HepG2 (cell line): ENCODE data around the gene CCDC57. TPM values are rescaled to one million over a fixed set of nuclear protein-coding genes. Genes with fewer than 3 reads are reported as not detected.

ENCODE experiments used
- ATAC-seq: fragments of 200-7000 bp; cut with Tn5 transposase; 3 replicates; pipeline ENCODE4 v1.9.1; 2020; ENCODE audit warnings: mild to moderate bottlenecking, moderate library complexity
- BruUV-seq: library from RNA; stranded (reverse); fragments of 400-500 nt; replicated peaks from 2 replicates; lab custom pipeline; 2021; lab: Mats Ljungman, UMichigan
- CTCF ChIA-PET: fragments of 300-600 bp; formaldehyde crosslinking; extraction: SDS; loops from one replicate; lab custom pipeline; 2021; ENCODE audit warnings: low total read pairs, inconsistent platforms, low intra/inter-chr PET ratio; lab: Yijun Ruan, JAX
- POLR2A ChIA-PET: fragments of 350-600 bp; sonication (Branson Sonifier 250); formaldehyde crosslinking; loops from one replicate; lab custom pipeline; 2020; ENCODE audit warnings: antibody characterized with exemption, inconsistent platforms; lab: Yijun Ruan, JAX
- DNase-seq: peaks from one replicate; pipeline ENCODE4 v3.0.0-alpha.2; 2015; ENCODE audit warnings: low spot score
- FAIRE-seq: peaks from 3 replicates; lab custom pipeline; 2011; peaks lifted over from hg19 to GRCh38; lab: Jason Lieb, UNC
- H2AFZ ChIP-seq: one replicate; pipeline ENCODE4 v1.6.1; 2011; ENCODE audit warnings: low read length, inconsistent platforms
- H3K27ac ChIP-seq: fragments of 300-600 bp; 3 replicates; pipeline ENCODE4 v1.8.0; 2011; ENCODE audit warnings: mixed run types, mild to moderate bottlenecking, mixed read lengths, low read length, inconsistent platforms; ENCODE audit not compliant: insufficient read depth; ENCODE audit errors: extremely low read length
- H3K27me3 ChIP-seq, 2 experiments: fragments of 200-600 bp in 1 of 2; 2 replicates in 1 of 2; 3 replicates in 1 of 2; pipeline versions ENCODE4 v1.6.0 to v1.8.0; 2011; ENCODE audit warnings: low read length in 2 of 2, mild to moderate bottlenecking in 2 of 2, moderate library complexity in 2 of 2, inconsistent platforms in 1 of 2; ENCODE audit not compliant: insufficient read depth in 2 of 2, control insufficient read depth in 1 of 2
- H3K36me3 ChIP-seq, 2 experiments: fragments of 200-600 bp in 1 of 2; replicated peaks in 1 of 2; 2 replicates in 1 of 2; 3 replicates in 1 of 2; pipeline versions ENCODE4 v1.5.1 to v1.8.0; 2011; ENCODE audit warnings: low read length in 2 of 2, inconsistent platforms in 1 of 2; ENCODE audit not compliant: insufficient read depth in 2 of 2, control insufficient read depth in 1 of 2
- H3K4me1 ChIP-seq: 2 replicates; pipeline ENCODE4 v1.5.1; 2012; ENCODE audit warnings: low read length, inconsistent platforms; ENCODE audit not compliant: insufficient read depth
- H3K4me2 ChIP-seq: 2 replicates; pipeline ENCODE4 v1.6.0; 2011; ENCODE audit warnings: low read depth, low read length, inconsistent platforms
- H3K4me3 ChIP-seq, 3 experiments: fragments of 200-600 bp in 1 of 3; sonication (generic), shearing (Covaris generic) in 1 of 3; replicated peaks in 1 of 3; 2 replicates each; pipeline ENCODE4 v1.5.1; 2011 to 2016; ENCODE audit warnings: low read length in 3 of 3, inconsistent platforms in 2 of 3, low read depth in 2 of 3, mild to moderate bottlenecking in 2 of 3, control low read depth in 1 of 3, mixed read lengths in 1 of 3; ENCODE audit not compliant: insufficient read depth in 1 of 3
- H3K79me2 ChIP-seq: one replicate; pipeline ENCODE4 v1.6.1; 2011; ENCODE audit warnings: low read length, inconsistent platforms; ENCODE audit not compliant: insufficient read depth
- H3K9ac ChIP-seq: 2 replicates; pipeline ENCODE4 v1.6.0; 2011; ENCODE audit warnings: mild to moderate bottlenecking, low read depth, low read length, inconsistent platforms; ENCODE audit not compliant: insufficient read depth
- H3K9me3 ChIP-seq: 2 replicates; pipeline ENCODE4 v1.5.1; 2012; ENCODE audit warnings: mild to moderate bottlenecking, low read length
- H4K20me1 ChIP-seq: 2 replicates; pipeline ENCODE4 v1.6.0; 2011; ENCODE audit warnings: inconsistent platforms, mild to moderate bottlenecking, low read length, moderate library complexity; ENCODE audit not compliant: insufficient read depth
- AKAP8 ChIP-seq: sonication (generic); formaldehyde crosslinking; IDR thresholded peaks from 2 replicates; pipeline ENCODE4 v1.5.1; 2020; ENCODE audit warnings: mild to moderate bottlenecking, missing genetic modification reagents
- E2F5 ChIP-seq: sonication (generic); formaldehyde crosslinking; conservative IDR thresholded peaks from 2 replicates; pipeline ENCODE4 v1.4.0; 2020; ENCODE audit warnings: missing genetic modification reagents
- HOMEZ ChIP-seq: IDR thresholded peaks from 2 replicates; pipeline ENCODE4 v1.6.1; 2016; ENCODE audit warnings: low read depth
- NR1H2 ChIP-seq: sonication (generic); formaldehyde crosslinking; IDR thresholded peaks from 2 replicates; pipeline ENCODE4 v1.8.1; 2022; ENCODE audit warnings: low read depth, missing genetic modification reagents, borderline replicate concordance
- PCBP1 ChIP-seq: fragments of 200-400 bp; formaldehyde crosslinking; IDR thresholded peaks from 2 replicates; pipeline ENCODE4 v1.6.1; 2017; ENCODE audit warnings: mild to moderate bottlenecking, low read depth, low read length, borderline replicate concordance
- PHF20 ChIP-seq: sonication (generic); formaldehyde crosslinking; IDR thresholded peaks from 2 replicates; pipeline ENCODE4 v1.5.0; 2020; ENCODE audit warnings: mild to moderate bottlenecking, missing genetic modification reagents
- ZFX ChIP-seq: sonication (generic); formaldehyde crosslinking; IDR thresholded peaks from 2 replicates; pipeline ENCODE4 v1.4.0; 2020; ENCODE audit warnings: mild to moderate bottlenecking, low read depth, missing genetic modification reagents, moderate library complexity
- ZNF557 ChIP-seq: sonication (generic); formaldehyde crosslinking; IDR thresholded peaks from 2 replicates; pipeline ENCODE4 v1.4.0; 2020; ENCODE audit warnings: missing genetic modification reagents
- WGBS: methylation state at CpG from one replicate; pipeline ENCODE4 v1.1.6; 2017; ENCODE audit warnings: low lambda C conversion rate; 5-methylcytosine and 5-hydroxymethylcytosine counted together
- in situ Hi-C: cut with HindIII; loops from 2 replicates; pipeline ENCODE4 v1.10.0; 2017; ENCODE audit warnings: low pct_unique_long_range_greater_than_20kb; ENCODE audit not compliant: extremely low pct_ligation_motif_present
- intact Hi-C: fragments of 100-400 bp; cut with micrococcal nuclease; formaldehyde crosslinking; loops from one replicate; pipeline ENCODE4 v1.10.0; 2022; ENCODE audit not compliant: unreplicated experiment
- polyA plus RNA-seq, 8 experiments: library from polyadenylated mRNA; depleted of rRNA in 3 of 8; stranded (reverse) in 7 of 8; unstranded in 1 of 8; fragments of >200 nt; fragmentation: Illumina TruSeq in 4 of 8; extraction: Trizol in 4 of 8; gene quantifications; 2 replicates each; pipeline versions ENCODE4 v1.2.1 to v1.2.3, GENCODE V29; 2011 to 2016; ENCODE audit warnings: low read depth in 4 of 8, missing spikeins in 1 of 8, mixed read lengths in 1 of 8; ENCODE audit not compliant: insufficient read depth in 1 of 8
- total RNA-seq, 5 experiments: library from RNA; depleted of rRNA; stranded (reverse); fragments of >200 nt; fragmentation: Illumina TruSeq; extraction: Trizol; gene quantifications; 2 replicates each; pipeline ENCODE4 v1.2.3, GENCODE V29; 2016; ENCODE audit warnings: low read depth in 1 of 5
- TF ChIP-seq, protein P1 (sequence below): sonication (generic); formaldehyde crosslinking; IDR thresholded peaks from 2 replicates; pipeline ENCODE4 v1.4.0; 2020; ENCODE audit warnings: missing genetic modification reagents
- TF ChIP-seq, protein P2 (sequence below): sonication (generic); formaldehyde crosslinking; IDR thresholded peaks from 2 replicates; pipeline ENCODE4 v1.8.0; 2022; ENCODE audit warnings: mild to moderate bottlenecking, missing genetic modification reagents; ENCODE audit not compliant: insufficient replicate concordance

CCDC57 gene
- total and polyA plus RNA-seq, 2 of the 13 experiments (the other 11 are each of a cell fraction or from before 2014, with no cell fraction given), result 59.3 to 59.9 TPM

DNA sequence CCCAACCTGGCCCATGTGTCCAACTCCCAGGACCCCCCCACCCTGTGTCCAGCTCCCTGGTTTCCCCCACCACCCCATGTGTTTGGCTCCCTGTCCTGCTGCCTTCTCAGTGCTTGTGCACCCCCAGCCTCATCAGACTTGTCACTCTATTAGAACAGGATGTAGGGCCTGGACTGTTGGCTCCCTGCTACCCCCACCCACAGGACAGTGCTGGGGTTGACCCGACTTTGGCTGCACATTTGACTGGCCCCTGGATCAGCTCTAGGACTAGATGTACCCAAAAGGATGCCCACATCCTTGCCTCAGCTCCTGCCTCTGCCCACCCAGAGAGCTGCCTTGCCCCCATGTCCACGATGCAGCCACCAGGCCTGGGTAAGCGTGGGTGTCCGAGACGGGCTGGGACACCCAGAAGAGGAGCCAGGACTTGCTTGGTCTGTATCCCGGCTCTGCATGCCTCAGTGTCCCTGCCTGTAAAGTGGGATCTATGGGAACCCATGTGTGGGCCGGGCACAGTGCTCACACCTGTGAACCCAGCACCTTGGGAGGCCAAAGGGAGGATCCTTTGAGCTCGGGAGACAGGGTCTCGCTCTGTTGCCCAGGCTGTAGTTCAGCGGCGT is 1.5 kb upstream of the CCDC57 start (continued):
- TF ChIP-seq ZFX (CRISPR knock-in tag) (0 out of 2 replicates have a peak, but pooled peaks have one; percentile 12), ZNF557 (CRISPR knock-in tag) (no peak), E2F5 (CRISPR knock-in tag) (no peak), HOMEZ (CRISPR knock-in tag) (no peak), PHF20 (no peak)

GRCh38 chr17:82213251-82214011 is 789 bp upstream of the CCDC57 start:
- H3K36me3 ChIP-seq, result no peaks in the 10 kb centered on the region
- no peak overlapping the region for H2AFZ ChIP-seq
- peak; percentile 59 for DNase-seq
- H3K4me2 ChIP-seq, result peak overlapping the region; percentile 93
- TSS peak; percentile 74 for BruUV-seq
- intact Hi-C loops (no loop called here), in situ Hi-C loops (no loop called here)
- ChIA-PET CTCF (no interaction called here), POLR2A (interaction anchor here (2.2 to 11.8 kb wide), 6 partner anchors 7 to 29 kb away, joined by 6 to 117 read pairs (median 19); partner anchors contain the start of gene SLC16A3)
- no peaks in the 10 kb centered on the region for H3K27me3 ChIP-seq
- H3K27ac ChIP-seq, result peak overlapping the region; percentile 63
- no peaks in the 10 kb centered on the region for H3K9me3 ChIP-seq
- 6% methylated on average over 8 of the region's 37 CpGs for WGBS
- ATAC-seq, result peak; percentile 34
- H3K79me2 ChIP-seq, result peaks cover 6% of the 10 kb centered on the region
- H3K4me1 ChIP-seq, result peaks cover 63% of the 10 kb centered on the region
- peak overlapping the region; percentile 82 for H3K9ac ChIP-seq
- peak overlapping the region; percentile 87 to 98 (median 92) for H3K4me3 ChIP-seq
- H4K20me1 ChIP-seq, result no peaks in the 10 kb centered on the region
- FAIRE-seq, result peak; percentile 50
- TF ChIP-seq, protein P1, sequence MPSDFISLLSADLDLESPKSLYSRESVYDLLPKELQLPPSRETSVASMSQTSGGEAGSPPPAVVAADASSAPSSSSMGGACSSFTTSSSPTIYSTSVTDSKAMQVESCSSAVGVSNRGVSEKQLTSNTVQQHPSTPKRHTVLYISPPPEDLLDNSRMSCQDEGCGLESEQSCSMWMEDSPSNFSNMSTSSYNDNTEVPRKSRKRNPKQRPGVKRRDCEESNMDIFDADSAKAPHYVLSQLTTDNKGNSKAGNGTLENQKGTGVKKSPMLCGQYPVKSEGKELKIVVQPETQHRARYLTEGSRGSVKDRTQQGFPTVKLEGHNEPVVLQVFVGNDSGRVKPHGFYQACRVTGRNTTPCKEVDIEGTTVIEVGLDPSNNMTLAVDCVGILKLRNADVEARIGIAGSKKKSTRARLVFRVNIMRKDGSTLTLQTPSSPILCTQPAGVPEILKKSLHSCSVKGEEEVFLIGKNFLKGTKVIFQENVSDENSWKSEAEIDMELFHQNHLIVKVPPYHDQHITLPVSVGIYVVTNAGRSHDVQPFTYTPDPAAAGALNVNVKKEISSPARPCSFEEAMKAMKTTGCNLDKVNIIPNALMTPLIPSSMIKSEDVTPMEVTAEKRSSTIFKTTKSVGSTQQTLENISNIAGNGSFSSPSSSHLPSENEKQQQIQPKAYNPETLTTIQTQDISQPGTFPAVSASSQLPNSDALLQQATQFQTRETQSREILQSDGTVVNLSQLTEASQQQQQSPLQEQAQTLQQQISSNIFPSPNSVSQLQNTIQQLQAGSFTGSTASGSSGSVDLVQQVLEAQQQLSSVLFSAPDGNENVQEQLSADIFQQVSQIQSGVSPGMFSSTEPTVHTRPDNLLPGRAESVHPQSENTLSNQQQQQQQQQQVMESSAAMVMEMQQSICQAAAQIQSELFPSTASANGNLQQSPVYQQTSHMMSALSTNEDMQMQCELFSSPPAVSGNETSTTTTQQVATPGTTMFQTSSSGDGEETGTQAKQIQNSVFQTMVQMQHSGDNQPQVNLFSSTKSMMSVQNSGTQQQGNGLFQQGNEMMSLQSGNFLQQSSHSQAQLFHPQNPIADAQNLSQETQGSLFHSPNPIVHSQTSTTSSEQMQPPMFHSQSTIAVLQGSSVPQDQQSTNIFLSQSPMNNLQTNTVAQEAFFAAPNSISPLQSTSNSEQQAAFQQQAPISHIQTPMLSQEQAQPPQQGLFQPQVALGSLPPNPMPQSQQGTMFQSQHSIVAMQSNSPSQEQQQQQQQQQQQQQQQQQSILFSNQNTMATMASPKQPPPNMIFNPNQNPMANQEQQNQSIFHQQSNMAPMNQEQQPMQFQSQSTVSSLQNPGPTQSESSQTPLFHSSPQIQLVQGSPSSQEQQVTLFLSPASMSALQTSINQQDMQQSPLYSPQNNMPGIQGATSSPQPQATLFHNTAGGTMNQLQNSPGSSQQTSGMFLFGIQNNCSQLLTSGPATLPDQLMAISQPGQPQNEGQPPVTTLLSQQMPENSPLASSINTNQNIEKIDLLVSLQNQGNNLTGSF (CRISPR knock-in tag), result 0 out of 2 replicates have a peak, but pooled peaks have one; percentile 53
- TF ChIP-seq, protein P2, sequence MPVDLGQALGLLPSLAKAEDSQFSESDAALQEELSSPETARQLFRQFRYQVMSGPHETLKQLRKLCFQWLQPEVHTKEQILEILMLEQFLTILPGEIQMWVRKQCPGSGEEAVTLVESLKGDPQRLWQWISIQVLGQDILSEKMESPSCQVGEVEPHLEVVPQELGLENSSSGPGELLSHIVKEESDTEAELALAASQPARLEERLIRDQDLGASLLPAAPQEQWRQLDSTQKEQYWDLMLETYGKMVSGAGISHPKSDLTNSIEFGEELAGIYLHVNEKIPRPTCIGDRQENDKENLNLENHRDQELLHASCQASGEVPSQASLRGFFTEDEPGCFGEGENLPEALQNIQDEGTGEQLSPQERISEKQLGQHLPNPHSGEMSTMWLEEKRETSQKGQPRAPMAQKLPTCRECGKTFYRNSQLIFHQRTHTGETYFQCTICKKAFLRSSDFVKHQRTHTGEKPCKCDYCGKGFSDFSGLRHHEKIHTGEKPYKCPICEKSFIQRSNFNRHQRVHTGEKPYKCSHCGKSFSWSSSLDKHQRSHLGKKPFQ (CRISPR knock-in tag), result peak; percentile 41
- TF ChIP-seq AKAP8 (CRISPR knock-in tag) (0 out of 2 replicates have a peak, but pooled peaks have one; percentile 9), PCBP1 (peak; percentile 90; the same call in 1 of the 2 replicates), NR1H2 (CRISPR knock-in tag) (0 out of 2 replicates have a peak, but pooled peaks have one; percentile 16)
